Measurements from ENCODE around the gene LINC00305. TPM values are rescaled to one million over a fixed set of nuclear protein-coding genes. Genes with fewer than 3 reads are reported as not detected.

Gene LINC00305
- total and polyA plus RNA-seq, 2 of the 8 experiments (the other 6 are each of a cell fraction or from before 2014, with no cell fraction given) = not detected

DNA sequence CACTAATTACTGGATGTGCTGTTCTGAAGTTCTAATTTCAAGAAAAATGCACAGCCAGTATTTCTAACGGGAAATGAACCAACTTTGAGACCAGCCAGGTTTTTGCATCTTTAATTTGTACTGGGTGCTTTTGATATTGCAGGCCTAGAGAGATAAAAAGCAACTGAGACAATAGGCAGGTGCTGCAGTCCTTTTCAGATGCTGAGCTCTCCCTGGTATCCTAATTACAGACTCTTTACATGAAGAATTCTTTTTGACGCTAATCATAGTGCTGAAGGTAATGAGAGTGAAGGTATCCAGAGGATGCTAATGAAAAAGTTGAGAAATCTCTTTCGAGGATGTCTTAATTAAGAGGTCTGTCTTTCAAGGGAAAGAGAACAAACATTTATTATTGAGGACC, 93.9 kb downstream of the LINC00305 start:
- no peak overlapping the region for H3K9ac ChIP-seq (replicated peaks in 1 of 4; ENCODE audit: extremely low read depth in 1 of 4, low read depth in 3 of 4, low read length in 3 of 4)
- H3K4ac ChIP-seq (replicated peaks; ENCODE audit: insufficient read length, low read depth, low read length) = no peak overlapping the region
- H4K8ac ChIP-seq (ENCODE audit: extremely low read depth, insufficient read depth, low read length) = no peak overlapping the region
- H3K23me2 ChIP-seq (ENCODE audit: low read depth, low read length) = no peaks in the 10 kb centered on the region
- H2BK12ac ChIP-seq (ENCODE audit: low read depth, low read length) = no peak overlapping the region
- H3K18ac ChIP-seq (ENCODE audit: extremely low read depth, low read length) = no peak overlapping the region
- no peak overlapping the region for H3K4me2 ChIP-seq (ENCODE audit: insufficient read depth in 1 of 2, low read depth in 2 of 2, low read length in 2 of 2)
- no peak overlapping the region for H2BK120ac ChIP-seq (replicated peaks; ENCODE audit: low read depth, low read length)
- no peak overlapping the region for H2BK15ac ChIP-seq (ENCODE audit: low read length)
- no peak overlapping the region for H3K14ac ChIP-seq (ENCODE audit: insufficient read length)
- no peak overlapping the region for H2AFZ ChIP-seq (ENCODE audit: low read length)
- H2BK20ac ChIP-seq (ENCODE audit: low read length) = no peak overlapping the region
- no peak overlapping the region for H2AK5ac ChIP-seq (ENCODE audit: low read depth, low read length)
- no peaks in the 10 kb centered on the region for H3K36me3 ChIP-seq (ENCODE audit: control insufficient read depth in 2 of 4, insufficient read depth in 4 of 4, low read length in 3 of 4)
- H3K9me3 ChIP-seq (ENCODE audit: insufficient read depth in 2 of 2, low read depth in 1 of 2, low read length in 1 of 2) = no peaks in the 10 kb centered on the region
- no peaks in the 10 kb centered on the region for H4K20me1 ChIP-seq (replicated peaks in 1 of 2; ENCODE audit: control insufficient read depth in 1 of 2, insufficient read depth in 2 of 2, low read length in 2 of 2)
- ChIA-PET POLR2A (ENCODE audit: partially characterized antibody) (no interaction called here), CTCF (ENCODE audit: partially characterized antibody) (interaction anchor here (0.7 to 0.9 kb wide), 2 partner anchors 31 to 355 kb away, joined by 3 read pairs; no protein-coding TSS in a partner anchor)
- no peak overlapping the region for H4K91ac ChIP-seq (replicated peaks; ENCODE audit: insufficient read length, low read length)
- peaks cover 18 to 44% (median 41%) of the 10 kb centered on the region in 4 experiments for H3K27me3 ChIP-seq (replicated peaks in 1 of 4; ENCODE audit: control insufficient read depth in 3 of 4, extremely low read depth in 1 of 4, insufficient read depth in 3 of 4, low read length in 3 of 4)
- H2BK5ac ChIP-seq (ENCODE audit: low read depth, low read length) = no peak overlapping the region
- no peak overlapping the region for H3K56ac ChIP-seq (replicated peaks; ENCODE audit: insufficient read length, low read depth, low read length)
- H3K27ac ChIP-seq (ENCODE audit: low read depth, low read length) = no peak overlapping the region
- no peak overlapping the region for H3K23ac ChIP-seq (ENCODE audit: insufficient read length)
- 21% methylated on average over 3 of the region's 3 CpGs; no CpG with 5 or more reads in 1 of the 2 experiments for WGBS, 2 experiments (ENCODE audit: extremely low coverage in 1 of 2, insufficient coverage in 1 of 2, insufficient read length in 1 of 2, insufficient replicate concordance in 2 of 2, low coverage in 1 of 2, low lambda C conversion rate in 2 of 2, missing lambda C conversion rate in 1 of 2)
- no peak overlapping the region for H3K4me3 ChIP-seq (ENCODE audit: extremely low read depth in 1 of 4, insufficient read depth in 2 of 4, low read depth in 3 of 4, low read length in 4 of 4)
- no peaks in the 10 kb centered on the region for H3K79me2 ChIP-seq (ENCODE audit: control insufficient read depth in 1 of 2, insufficient read depth in 2 of 2, low read length in 2 of 2)
- H3K4me1 ChIP-seq (replicated peaks in 1 of 4; ENCODE audit: control insufficient read depth in 3 of 4, insufficient read depth in 4 of 4, low read length in 3 of 4) = peaks cover 0 to 3% (median 1%) of the 10 kb centered on the region in 4 experiments; a peak in 2 of 7 replicates
- DNase-seq (ENCODE audit: low read depth in 1 of 2, low spot score in 2 of 2) (no peak), FAIRE-seq (peak; percentile 24)
- no peak overlapping the region for H4K5ac ChIP-seq (ENCODE audit: insufficient read length, low read depth, low read length)
- H3K79me1 ChIP-seq (ENCODE audit: low read depth, low read length) = no peaks in the 10 kb centered on the region
- peak; percentile 74 for TF ChIP-seq TCF12 (IDR thresholded peaks at IDR 0.05; ENCODE audit: low read depth, low read length)
